GM21723 (cell line): ENCODE measurements around the gene SFTPB.
"Not testable (repeated sequence)": the region's sequence is repeated elsewhere in the genome, so short reads cannot be mapped to it uniquely, and the experiment has no call there.

Source experiments
- ATAC-seq: cut with Tn5 transposase; IDR thresholded peaks from one replicate; pipeline ENCODE4 v1.9.1; 2021; ENCODE audit warnings: mild to moderate bottlenecking, moderate library complexity; ENCODE audit not compliant: unreplicated experiment

Gene SFTPB

DNA sequence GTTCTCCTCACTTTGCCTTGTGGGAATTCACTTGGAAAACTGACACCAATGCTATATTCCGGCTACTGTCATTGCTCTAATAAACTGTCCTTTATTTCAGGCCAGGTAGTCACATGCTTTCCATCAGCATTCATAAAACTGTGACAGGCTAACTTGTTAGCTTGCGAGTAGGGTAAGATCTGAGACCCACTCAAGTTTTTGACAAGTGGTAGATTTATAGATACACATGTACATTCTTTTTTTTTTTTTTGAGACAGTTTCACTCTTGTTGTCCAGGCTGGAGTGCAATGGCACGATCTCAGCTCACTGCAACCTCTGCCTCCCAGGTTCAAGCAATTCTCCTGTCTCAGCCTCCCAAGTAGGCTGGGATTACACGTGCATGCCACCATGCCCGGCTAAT lies 50.3 kb downstream of the SFTPB start:
- ATAC-seq, result not testable (repeated sequence)

DNA sequence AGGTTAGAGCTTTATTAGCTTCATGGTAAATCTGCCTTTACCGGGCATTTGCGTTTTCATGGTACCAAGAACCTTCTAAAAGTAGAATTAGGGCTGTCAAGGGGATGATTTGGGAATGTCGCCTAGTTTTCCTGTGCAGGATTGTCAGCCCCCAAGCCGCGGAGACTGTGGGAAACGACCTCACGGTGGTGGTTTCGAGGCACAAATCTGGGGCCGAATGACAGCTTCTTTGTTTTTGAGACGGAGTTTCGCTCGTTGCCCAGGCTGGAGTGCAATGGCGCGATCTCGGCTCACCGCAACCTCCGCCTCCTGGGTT lies 52.6 kb downstream of the SFTPB start:
- ATAC-seq, result no peak

DNA sequence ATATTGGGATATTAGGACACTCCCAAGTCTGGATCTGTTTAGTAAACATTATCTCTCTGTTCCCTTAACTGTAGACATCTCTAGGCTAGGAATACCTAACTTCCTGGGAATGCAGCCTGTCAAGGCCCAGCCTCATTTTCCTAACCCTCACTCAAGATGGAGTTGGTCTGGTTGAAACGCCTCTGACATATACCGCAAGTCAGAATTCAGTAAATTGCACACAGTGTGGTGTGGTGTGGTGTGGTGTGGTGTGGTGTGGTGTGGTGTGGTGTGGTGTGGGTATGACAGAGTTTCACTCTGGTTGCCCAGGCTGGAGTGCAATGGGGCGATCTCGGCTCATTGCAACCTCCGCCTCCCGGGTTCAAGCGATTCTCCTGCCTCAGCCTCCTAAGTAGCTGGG lies 53.2 kb downstream of the SFTPB start:
- not testable (repeated sequence) for ATAC-seq

DNA sequence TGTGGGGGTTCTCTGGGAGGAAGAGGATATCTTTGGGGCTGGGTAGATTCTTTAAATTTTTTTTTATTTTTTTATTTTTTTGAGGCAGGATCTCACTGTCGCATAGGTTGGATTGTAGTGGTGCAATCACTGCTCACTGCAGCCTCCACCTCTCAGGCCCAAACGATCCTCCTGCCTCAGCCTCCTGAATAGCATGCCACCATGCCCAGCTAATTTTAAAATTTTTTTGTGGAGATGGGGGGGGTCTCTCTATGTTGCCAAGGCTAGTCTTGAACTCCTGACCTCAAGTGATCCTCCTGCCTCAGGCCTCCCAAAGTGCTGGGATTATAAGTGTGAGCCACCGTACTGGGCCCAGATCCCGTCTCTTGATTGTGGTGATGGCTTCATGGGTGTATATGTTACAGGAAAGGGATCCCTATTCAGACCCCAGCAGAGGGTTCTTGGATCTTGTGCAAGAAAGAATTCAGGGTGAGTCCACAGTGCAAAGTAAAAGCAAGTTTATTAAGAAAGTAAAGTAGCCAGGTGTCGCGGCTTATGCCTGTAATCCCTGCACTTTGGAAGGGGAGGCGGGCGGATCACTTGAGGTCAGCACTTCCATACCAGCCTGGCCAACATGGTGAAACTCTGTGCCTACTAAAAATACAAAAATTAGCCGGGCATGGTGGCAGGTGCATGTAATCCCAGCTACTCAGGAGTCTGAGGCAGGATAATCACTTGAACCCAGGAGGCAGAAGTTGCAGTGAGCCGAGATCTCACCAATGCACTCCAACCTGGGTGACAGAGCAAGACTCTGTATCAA lies 54.1 kb downstream of the SFTPB start:
- no peak for ATAC-seq

DNA sequence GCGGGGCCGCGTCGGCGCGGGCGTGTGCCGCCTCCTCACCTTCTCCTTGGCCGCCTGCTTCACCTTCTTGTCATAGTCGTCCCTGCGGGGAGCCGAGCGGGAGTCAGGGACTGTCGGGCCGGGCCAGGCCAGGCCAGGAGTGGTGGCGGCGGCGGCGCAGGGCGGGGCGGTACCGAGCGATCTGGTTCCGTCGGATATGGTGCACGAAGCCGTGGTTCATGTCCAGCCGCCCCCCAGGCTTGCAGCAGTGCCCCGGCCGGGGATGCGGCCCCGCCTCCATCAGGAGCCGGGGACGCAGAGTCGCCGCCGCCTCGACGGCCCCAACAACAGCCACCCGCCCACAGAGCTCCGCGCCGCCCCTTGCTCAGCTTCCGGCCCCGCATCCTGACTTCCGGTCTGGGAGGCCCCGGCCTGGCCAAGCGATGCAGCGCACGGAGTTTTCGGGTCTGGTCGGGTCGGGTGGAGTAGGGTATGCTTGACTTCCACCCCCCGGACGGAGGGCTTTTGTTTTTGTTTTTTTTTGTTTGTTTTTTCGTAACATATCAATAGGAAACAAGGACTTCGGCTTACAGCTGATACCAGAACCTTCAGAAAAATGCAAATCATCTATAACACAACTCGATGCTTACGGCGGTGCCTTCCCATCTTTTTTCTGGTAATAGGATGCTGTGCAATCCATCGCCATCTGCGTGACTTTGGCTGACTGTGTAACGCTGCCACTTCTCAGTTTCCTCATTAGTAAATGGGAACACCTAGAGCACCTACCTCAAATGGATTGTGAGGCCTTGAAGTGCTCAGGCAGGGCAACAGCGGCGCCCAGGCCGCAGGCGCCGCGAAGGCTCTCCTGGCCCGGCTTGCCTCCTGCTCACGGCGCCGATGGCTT lies 56.1 kb downstream of the SFTPB start, which contains the start of gene C2orf68:
TSS of gene C2orf68 (minus strand) at position 362 of the 883 bp plus-strand sequence. CDS start at position 280, 82 bp downstream.
- peak; percentile 77 for ATAC-seq

DNA sequence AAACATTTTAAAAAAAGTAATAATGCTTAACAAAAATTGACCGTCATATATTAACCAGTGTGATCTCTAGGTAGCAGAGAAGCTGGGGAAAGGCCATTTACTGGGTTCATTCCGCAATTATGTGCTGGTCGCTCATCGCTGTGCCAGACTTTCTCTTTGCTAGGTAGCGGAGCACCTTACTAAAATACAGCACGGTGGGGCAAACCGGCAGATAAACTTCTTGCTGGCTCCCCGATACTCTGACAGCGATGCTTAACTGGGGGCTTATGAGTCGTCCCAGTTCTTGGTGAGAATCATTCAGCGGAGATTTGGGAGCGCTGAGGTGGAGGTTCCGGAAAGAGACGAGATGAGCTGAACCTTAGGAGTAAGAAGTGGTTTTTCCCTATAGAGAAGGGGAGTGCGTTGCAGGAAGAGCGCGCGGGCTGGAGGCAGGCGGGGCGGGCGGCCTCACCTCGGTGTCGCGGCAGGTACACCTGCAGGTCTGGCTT lies 56.7 kb downstream of the SFTPB start:
- no peak for ATAC-seq
